Fibroblast of villous mesenchyme (primary cell): ENCODE results near the gene ZNF716. TPM values are rescaled to one million over a fixed set of nuclear protein-coding genes. Genes with fewer than 3 reads are reported as not detected.

Experiments
- DNase-seq: peaks from one replicate; pipeline ENCODE4 v3.0.0-alpha.2; 2010; ENCODE audit warnings: low read depth
- H3K4me3 ChIP-seq: 2 replicates; pipeline ENCODE4 v1.5.1; 2011; ENCODE audit warnings: low read depth, mild to moderate bottlenecking, low read length
- total RNA-seq: library from RNA; depleted of rRNA; stranded (reverse); fragments of >200 nt; gene quantifications from 2 replicates; pipeline ENCODE4 v1.2.3, GENCODE V29; 2012
- TF ChIP-seq, protein P1 (sequence below): IDR thresholded peaks from 2 replicates; pipeline ENCODE4 v1.5.1; 2012; ENCODE audit warnings: low read depth, mild to moderate bottlenecking, low read length; ENCODE audit not compliant: insufficient read depth

ZNF716 gene
- total RNA-seq, 1 donor: not detected

GRCh38 chr7:57416601-57417358, 33.2 kb upstream of the ZNF716 start:
- TF ChIP-seq, protein P1, sequence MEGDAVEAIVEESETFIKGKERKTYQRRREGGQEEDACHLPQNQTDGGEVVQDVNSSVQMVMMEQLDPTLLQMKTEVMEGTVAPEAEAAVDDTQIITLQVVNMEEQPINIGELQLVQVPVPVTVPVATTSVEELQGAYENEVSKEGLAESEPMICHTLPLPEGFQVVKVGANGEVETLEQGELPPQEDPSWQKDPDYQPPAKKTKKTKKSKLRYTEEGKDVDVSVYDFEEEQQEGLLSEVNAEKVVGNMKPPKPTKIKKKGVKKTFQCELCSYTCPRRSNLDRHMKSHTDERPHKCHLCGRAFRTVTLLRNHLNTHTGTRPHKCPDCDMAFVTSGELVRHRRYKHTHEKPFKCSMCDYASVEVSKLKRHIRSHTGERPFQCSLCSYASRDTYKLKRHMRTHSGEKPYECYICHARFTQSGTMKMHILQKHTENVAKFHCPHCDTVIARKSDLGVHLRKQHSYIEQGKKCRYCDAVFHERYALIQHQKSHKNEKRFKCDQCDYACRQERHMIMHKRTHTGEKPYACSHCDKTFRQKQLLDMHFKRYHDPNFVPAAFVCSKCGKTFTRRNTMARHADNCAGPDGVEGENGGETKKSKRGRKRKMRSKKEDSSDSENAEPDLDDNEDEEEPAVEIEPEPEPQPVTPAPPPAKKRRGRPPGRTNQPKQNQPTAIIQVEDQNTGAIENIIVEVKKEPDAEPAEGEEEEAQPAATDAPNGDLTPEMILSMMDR: no peak

DNA sequence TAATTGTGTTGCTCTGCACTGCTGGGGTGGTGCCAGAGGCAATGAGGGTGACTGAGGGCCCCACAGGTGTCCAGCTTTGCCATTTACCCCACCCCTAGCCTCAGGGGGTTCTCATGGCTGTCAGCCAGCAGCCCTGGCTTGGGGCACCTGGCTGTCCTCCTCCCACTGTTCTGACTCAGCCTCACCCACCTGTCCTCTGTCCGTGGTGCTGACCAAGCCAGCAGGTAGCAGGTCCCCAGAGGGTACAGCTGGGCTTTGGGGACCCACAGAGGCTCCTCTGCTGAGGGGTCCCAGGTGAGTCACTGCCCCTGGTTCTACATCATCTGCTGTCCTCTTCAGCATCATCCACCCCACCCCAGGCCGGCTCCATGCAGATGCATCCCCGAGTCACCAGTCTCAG, 32.2 kb upstream of the ZNF716 start:
- TF ChIP-seq, protein P1: no peak
- no peak for DNase-seq
- no peak overlapping the region for H3K4me3 ChIP-seq

More at GRCh38 chr7:57416601-57417358, 33.2 kb upstream of the ZNF716 start:
- DNase-seq: no peak
- H3K4me3 ChIP-seq: no peak overlapping the region

DNA sequence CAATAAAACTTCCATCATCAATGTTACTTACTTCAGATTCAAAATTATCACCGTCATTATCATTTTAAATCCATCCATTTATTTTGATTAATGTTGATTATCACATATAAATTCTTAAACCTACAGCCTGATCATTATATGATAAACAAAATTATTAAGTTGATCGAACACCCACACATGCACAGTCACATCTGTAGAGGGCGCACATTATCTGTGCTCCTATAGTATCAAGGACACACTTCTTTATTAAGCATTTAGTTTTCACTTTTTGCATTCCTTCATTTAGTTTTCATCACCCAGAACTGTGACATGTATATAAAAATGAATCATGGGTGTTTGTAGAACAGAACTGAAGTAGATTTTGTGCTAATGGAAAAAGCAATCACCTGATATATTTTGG, 26.2 kb upstream of the ZNF716 start:
- TF ChIP-seq, protein P1: no peak
- DNase-seq: no peak
- no peak overlapping the region for H3K4me3 ChIP-seq

- no peak overlapping the region for H3K4me3 ChIP-seq
- DNase-seq: no peak
- TF ChIP-seq, protein P1: no peak
Measured at GRCh38 chr7:57424515-57425238, 25.3 kb upstream of the ZNF716 start.

GRCh38 chr7:57425239-57425944, 24.6 kb upstream of the ZNF716 start:
- no peak overlapping the region for H3K4me3 ChIP-seq
- TF ChIP-seq, protein P1: no peak
- no peak for DNase-seq

GRCh38 chr7:57425969-57426628, 23.9 kb upstream of the ZNF716 start:
- no peak for DNase-seq
- TF ChIP-seq, protein P1: no peak
- H3K4me3 ChIP-seq: no peak overlapping the region
